Epithelial cell of proximal tubule (primary cell): ENCODE measurements around the gene PPP1R9B. TPM values are rescaled to one million over a fixed set of nuclear protein-coding genes. Genes with fewer than 3 reads are reported as not detected.

Experiments used
- DNase-seq: peaks from one replicate; pipeline ENCODE4 v3.0.0-alpha.2; 2011; ENCODE audit warnings: low read depth
- H3K4me3 ChIP-seq: 2 replicates; pipeline ENCODE4 v1.5.1; 2011; ENCODE audit warnings: low read depth, mild to moderate bottlenecking, low read length
- total RNA-seq: library from RNA; depleted of rRNA; stranded (reverse); fragments of >200 nt; gene quantifications from 2 replicates; pipeline ENCODE4 v1.2.3, GENCODE V29; 2015
- TF ChIP-seq, protein P1 (sequence below): conservative IDR thresholded peaks from 2 replicates; pipeline ENCODE4 v1.5.1; 2012; ENCODE audit warnings: low read depth, mild to moderate bottlenecking, low read length

PPP1R9B gene
- total RNA-seq, 1 donor from 2014 or later: 33.8 TPM

DNA sequence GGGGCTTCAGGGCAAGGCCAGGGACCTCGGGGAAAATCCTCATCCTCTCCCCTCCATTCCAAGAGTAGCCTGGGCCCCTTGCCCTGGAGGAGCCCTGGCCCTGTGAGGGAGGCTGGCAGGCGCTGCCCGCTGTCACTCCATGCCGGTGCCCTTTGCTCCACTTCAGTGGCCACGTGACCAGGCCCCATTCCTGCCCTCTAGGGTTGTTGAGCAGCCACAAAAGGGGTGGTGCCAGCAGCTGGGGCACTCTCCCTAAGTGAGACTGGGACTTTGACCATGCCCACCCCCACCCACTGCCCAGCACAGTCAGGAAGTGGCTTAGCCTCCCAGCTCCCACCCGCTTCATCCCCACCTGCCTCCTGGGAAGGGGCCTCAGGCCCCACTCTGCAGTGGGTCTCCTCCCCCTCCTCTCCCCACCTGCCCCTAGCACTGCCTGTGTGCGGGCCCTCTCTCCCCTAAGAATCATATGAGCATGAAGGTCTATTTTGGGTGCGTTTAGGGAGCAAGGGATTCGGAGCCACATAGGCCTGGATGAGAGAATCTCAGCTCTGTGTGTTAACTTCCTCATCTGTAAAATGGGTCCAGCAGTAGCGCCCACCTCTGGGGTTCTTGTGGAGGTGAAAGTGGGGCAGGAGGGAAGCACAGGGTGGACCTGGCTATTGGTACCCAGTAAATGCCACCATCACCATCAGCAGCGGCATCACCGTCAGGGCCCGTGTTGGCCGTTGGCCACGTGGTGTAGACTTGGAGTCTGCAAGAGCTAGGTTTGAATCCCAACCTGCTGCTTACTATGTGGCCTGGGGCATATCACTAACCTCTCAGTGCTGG is 48.1 kb downstream of the PPP1R9B start:
- no peak for DNase-seq

DNA sequence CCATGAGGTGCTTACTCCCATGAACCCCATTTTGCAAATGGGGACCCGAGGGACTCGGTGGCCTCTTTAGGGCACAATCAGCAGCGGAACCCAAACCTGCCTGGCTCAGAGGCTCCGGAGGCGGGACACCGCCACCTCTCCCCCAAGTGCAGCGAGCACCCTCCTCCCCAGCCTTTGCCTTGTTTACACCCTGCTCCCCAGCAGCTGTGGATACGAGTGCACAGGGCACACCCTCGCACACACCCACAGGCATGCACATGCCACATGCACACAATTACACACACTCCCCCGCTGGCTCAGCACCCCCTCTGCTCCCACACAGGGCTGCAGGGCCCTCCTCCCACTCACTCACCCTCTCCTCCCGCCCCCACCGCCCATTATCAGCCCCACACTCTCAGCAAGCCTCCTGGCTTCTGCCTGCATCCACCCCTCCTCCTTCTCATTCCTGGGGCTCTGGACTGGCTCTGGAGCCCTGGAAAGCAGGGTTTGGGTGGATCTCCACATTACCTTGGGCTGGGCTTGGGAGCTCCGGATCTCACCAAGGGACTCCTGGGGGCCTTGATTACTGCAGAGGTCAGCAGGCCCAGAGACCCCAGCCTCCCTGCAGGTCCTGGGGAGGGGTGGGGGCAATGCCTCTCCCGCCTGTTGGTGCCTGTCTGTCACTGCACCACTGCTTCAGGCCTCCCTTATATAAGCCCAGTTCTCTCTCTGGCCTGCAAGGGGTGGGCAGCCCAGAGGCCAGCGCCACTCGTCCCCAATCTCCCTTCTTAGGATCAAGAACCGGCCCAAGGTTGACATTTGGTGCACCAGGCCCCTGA is 48.9 kb downstream of the PPP1R9B start:
- DNase-seq: no peak
- no peak overlapping the region for H3K4me3 ChIP-seq
- TF ChIP-seq, protein P1, sequence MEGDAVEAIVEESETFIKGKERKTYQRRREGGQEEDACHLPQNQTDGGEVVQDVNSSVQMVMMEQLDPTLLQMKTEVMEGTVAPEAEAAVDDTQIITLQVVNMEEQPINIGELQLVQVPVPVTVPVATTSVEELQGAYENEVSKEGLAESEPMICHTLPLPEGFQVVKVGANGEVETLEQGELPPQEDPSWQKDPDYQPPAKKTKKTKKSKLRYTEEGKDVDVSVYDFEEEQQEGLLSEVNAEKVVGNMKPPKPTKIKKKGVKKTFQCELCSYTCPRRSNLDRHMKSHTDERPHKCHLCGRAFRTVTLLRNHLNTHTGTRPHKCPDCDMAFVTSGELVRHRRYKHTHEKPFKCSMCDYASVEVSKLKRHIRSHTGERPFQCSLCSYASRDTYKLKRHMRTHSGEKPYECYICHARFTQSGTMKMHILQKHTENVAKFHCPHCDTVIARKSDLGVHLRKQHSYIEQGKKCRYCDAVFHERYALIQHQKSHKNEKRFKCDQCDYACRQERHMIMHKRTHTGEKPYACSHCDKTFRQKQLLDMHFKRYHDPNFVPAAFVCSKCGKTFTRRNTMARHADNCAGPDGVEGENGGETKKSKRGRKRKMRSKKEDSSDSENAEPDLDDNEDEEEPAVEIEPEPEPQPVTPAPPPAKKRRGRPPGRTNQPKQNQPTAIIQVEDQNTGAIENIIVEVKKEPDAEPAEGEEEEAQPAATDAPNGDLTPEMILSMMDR: peak; percentile 11

More for the DNA sequence above, 48.1 kb downstream of the PPP1R9B start:
- no peak overlapping the region for H3K4me3 ChIP-seq
- TF ChIP-seq, protein P1: no peak

DNA sequence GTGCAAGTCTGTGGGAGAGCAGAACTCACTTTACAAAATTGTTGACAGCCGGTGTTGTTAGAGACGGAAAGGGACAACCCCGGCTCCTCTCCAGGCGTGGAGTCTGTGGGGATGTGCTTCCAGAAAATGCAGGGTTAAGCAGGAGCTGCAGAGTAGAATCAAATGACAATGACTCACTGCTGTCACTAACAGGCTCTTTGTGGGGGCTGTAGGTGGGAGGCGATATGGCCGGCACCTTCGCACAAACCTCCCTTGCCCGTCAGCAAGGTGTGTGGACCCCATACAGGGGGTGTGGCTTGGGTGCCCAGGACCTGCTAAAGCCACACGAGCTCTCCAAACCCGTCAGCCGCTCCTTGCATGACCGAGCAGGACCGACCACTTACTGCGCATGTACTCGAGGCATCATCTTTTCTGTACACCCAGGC is 49.5 kb downstream of the PPP1R9B start:
- DNase-seq: no peak
- no peak overlapping the region for H3K4me3 ChIP-seq
- TF ChIP-seq, protein P1: no peak

DNA sequence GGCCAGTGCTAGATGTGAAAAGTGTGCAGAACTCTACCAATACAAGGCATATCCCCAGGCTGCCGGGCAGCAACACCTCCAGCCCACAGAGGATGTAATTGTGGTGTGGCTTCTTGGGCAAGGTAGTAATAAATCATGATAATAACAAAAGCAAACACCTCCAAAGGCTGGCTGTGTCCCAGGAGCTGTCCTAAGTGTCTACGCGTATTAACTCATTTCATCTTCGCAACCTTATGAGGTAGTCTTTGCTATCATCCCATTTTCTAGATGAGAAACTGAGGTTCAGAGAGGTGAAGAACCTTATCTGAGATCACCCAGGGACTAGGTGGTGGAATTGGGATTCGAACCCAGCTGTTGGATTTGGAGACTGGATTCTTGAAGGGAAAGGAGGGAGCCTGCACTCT is 50.0 kb downstream of the PPP1R9B start:
- TF ChIP-seq, protein P1: no peak
- H3K4me3 ChIP-seq: no peak overlapping the region
- DNase-seq: no peak

DNA sequence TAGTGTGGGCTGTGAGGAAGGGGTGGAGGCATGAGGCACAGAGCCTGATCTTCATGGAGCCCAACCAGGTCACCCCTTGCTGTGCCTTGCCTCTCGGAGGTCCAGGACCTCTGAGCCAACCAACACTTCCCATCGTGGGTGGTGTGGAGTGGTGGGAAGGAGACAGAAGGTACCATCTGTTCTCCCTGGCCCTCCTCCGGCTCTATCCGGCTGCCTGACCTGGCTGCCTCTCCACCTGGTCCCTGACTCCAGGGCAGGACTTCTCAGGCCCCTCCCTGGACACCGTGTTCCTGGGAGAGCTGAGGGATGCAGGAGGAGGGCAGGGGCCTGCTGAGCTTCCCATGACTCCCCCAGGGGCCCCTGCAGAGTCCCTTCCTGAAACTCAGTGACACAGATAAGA is 51.5 kb downstream of the PPP1R9B start:
- no peak overlapping the region for H3K4me3 ChIP-seq
- TF ChIP-seq, protein P1: no peak
- no peak for DNase-seq

DNA sequence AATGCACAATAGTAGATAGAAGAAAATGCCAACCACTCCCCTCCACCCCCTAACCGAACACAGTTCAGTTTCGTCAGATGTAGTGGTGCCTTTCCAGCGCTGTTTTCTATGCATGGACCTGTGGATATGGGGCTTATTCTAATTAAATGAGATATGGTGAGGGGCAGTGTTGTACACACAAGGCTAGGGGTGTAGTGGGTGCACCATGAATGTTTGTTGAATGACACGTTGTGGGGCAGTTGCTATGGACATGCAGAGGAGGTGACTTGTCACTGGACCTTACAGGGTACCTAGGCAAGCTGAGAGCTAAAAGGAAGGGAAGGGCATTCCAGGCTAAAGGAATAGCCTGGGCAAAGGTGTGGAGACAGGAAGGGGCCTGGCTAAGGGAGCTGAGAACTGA is 51.9 kb downstream of the PPP1R9B start:
- H3K4me3 ChIP-seq: no peak overlapping the region
- TF ChIP-seq, protein P1: no peak
- DNase-seq: no peak
